Heart left ventricle (tissue), 16 donors: ENCODE measurements around the gene CSTB. TPM values are rescaled to one million over a fixed set of nuclear protein-coding genes. Genes with fewer than 3 reads are reported as not detected.
A peak's percentile ranks its signal among the peaks of the same experiment; 100 is the strongest.

Source experiments
- ATAC-seq, 4 donors: fragments of 200-7000 bp; cut with Tn5 transposase; one replicate each; pipeline ENCODE4 v1.9.1; 2020 to 2022; ENCODE audit warnings: moderate library complexity in 4 of 4, mild to moderate bottlenecking in 3 of 4, moderate number of reproducible peaks in 1 of 4
- DNase-seq, 5 donors: peaks; one replicate each; pipeline ENCODE4 v3.0.0-alpha.2; 2020
- H3K27ac ChIP-seq, 12 donors: fragments of 200-600 bp; sonication (generic) in 4 of 12; one replicate each; pipeline versions ENCODE4 v1.5.0 to v1.8.0; 2016 to 2022; ENCODE audit warnings: mild to moderate bottlenecking in 2 of 12
- H3K27me3 ChIP-seq, 9 donors: fragments of 200-600 bp; sonication (generic) in 2 of 9; one replicate each; pipeline versions ENCODE4 v1.5.1 to v1.8.0; 2016 to 2022; ENCODE audit warnings: mild to moderate bottlenecking in 3 of 9
- H3K36me3 ChIP-seq, 9 donors: fragments of 200-600 bp; sonication (generic) in 2 of 9; one replicate each; pipeline versions ENCODE4 v1.5.0 to v1.8.0; 2018 to 2022; ENCODE audit warnings: mild to moderate bottlenecking in 2 of 9
- H3K4me1 ChIP-seq, 12 donors: fragments of 200-600 bp; sonication (generic) in 4 of 12; one replicate each; pipeline versions ENCODE4 v1.5.0 to v1.8.0; 2016 to 2022; ENCODE audit warnings: mild to moderate bottlenecking in 3 of 12
- H3K4me3 ChIP-seq, 12 donors: fragments of 200-600 bp; sonication (generic) in 4 of 12; one replicate each; pipeline versions ENCODE4 v1.5.0 to v1.8.0; 2017 to 2022; ENCODE audit warnings: mild to moderate bottlenecking in 9 of 12, moderate library complexity in 4 of 12
- H3K9me3 ChIP-seq, 12 donors: fragments of 200-600 bp; sonication (generic) in 4 of 12; one replicate each; pipeline versions ENCODE4 v1.5.0 to v1.8.0; 2016 to 2022; ENCODE audit warnings: mild to moderate bottlenecking in 1 of 12
- POLR2A ChIP-seq, 2 donors: fragments of 450-650 bp; IDR thresholded peaks; one replicate each; pipeline ENCODE4 v1.6.1; 2017; ENCODE audit warnings: antibody characterized with exemption in 2 of 2, mild to moderate bottlenecking in 2 of 2, moderate library complexity in 2 of 2
- WGBS, 4 donors: extraction: QIAGEN DNeasy Blood & Tissue Kit in 2 of 4; methylation state at CpG; one replicate each; pipeline versions ENCODE4 v1.1.5 to v1.1.7; 2013 to 2018; 5-methylcytosine and 5-hydroxymethylcytosine counted together
- intact Hi-C, 10 donors: fragments of 100-400 bp; cut with DNase I; formaldehyde crosslinking; loops; one replicate each; pipeline versions ENCODE4 v1.11.1 to v1.14.2; 2022
- polyA plus RNA-seq, 2 donors: library from polyadenylated mRNA; stranded (reverse); fragments of 200-250 nt; gene quantifications; one replicate each; pipeline ENCODE4 v1.2.3, GENCODE V29; 2013
- total RNA-seq, 9 donors: library from RNA; depleted of rRNA in 2 of 9; stranded (reverse); fragments of >200 nt in 2 of 9; fragmentation: NEBNext Ultra II Directional in 3 of 9; extraction: Animal tissue kit (Norgen Biotek cat#: 25700) in 3 of 9; gene quantifications; one replicate each; pipeline versions ENCODE4 v1.1.0 to v1.2.4, GENCODE V29; 2016 to 2023
- TF ChIP-seq, protein P1 (sequence below), 12 donors: fragments of 200-600 bp; sonication (generic) in 4 of 12; IDR thresholded peaks; one replicate each; pipeline versions ENCODE4 v1.5.0 to v1.8.0; 2018 to 2022; ENCODE audit warnings: antibody characterized with exemption in 12 of 12, mild to moderate bottlenecking in 5 of 12
- donor health status: ischemic (EF 13 %, LVEDD 7.1; RV severe dilation, severe dysfunction).
- donor health status: healthy with polysubstance abuse.
- donor health status: DM: no; HTN: yes; CAD: no.
- donor health status: DM: no; HTN: no; CAD: no.
- donor health status: ischemic (EF 25% LVEDD 6.9; RV normal size, moderate dysfunction).
- donor health status: ischemic (EF 25% LVEDD 5.7; RV mildly dilated, moderate dysfunction).
- donor health status: healthy.
- donor health status: DM: yes; HTN: yes; CAD: no.
- donor health status: ischemic (EF 35%, LVEDD 5.7; RV mildly dilated, moderate dysfunction).
- donor health status: nonischemic (EF 11% LVEDD 7.7; RV severe dilation, severe dysfunction).
- donor health status: DM: yes; HTN: yes; CAD: no.
- donor health status: PGD.
- donor health status: ischemic (EF 29% LVEDD 5.4; RV normal size, mild dysfunction).
- donor health status: nonischemic (EF 23%, LVEDD 6.1; RV moderate dilation, normal function).

The CSTB gene
- total and polyA plus RNA-seq, 11 donors = 7.8 to 77.0 (median 36.1) TPM

GRCh38 chr21:43815107-43815613 is 39.1 kb upstream of the CSTB start:
- H3K9me3 ChIP-seq = peaks cover 0 to 9% (median 2%) of the 10 kb centered on the region in 12 donors
- intact Hi-C loops = loop anchor here in 3 of 10 donors (10.0 kb wide), 3 partner anchors 70 to 490 kb away; partner anchors contain the start of gene PFKL (in 1 of the 3)
- ATAC-seq (no peak), DNase-seq (peak in 2 of 5 donors; percentile 10 to 37)
- no peak overlapping the region for H3K27ac ChIP-seq
- TF ChIP-seq, protein P1, sequence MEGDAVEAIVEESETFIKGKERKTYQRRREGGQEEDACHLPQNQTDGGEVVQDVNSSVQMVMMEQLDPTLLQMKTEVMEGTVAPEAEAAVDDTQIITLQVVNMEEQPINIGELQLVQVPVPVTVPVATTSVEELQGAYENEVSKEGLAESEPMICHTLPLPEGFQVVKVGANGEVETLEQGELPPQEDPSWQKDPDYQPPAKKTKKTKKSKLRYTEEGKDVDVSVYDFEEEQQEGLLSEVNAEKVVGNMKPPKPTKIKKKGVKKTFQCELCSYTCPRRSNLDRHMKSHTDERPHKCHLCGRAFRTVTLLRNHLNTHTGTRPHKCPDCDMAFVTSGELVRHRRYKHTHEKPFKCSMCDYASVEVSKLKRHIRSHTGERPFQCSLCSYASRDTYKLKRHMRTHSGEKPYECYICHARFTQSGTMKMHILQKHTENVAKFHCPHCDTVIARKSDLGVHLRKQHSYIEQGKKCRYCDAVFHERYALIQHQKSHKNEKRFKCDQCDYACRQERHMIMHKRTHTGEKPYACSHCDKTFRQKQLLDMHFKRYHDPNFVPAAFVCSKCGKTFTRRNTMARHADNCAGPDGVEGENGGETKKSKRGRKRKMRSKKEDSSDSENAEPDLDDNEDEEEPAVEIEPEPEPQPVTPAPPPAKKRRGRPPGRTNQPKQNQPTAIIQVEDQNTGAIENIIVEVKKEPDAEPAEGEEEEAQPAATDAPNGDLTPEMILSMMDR (IDR thresholded peaks at IDR 0.05) = no peak
- TF ChIP-seq POLR2A (IDR thresholded peaks at IDR 0.05) = no peak
- H3K4me3 ChIP-seq = no peak overlapping the region
- H3K4me1 ChIP-seq = peaks cover 0 to 55% (median 8%) of the 10 kb centered on the region in 12 donors
- H3K36me3 ChIP-seq = no peaks in the 10 kb centered on the region
- H3K27me3 ChIP-seq = no peaks in the 10 kb centered on the region
- WGBS, 4 donors = 37 to 71% (median 50%) methylated on average over 9 to 20 of the region's 27 CpGs

- Histone ChIP-seq H3K4me1 (peaks cover 0 to 48% (median 8%) of the 10 kb centered on the region in 12 donors), H3K4me3 (no peak overlapping the region), H3K27ac (no peak overlapping the region), H3K27me3 (no peaks in the 10 kb centered on the region), H3K36me3 (no peaks in the 10 kb centered on the region), H3K9me3 (peaks cover 0 to 9% (median 2%) of the 10 kb centered on the region in 12 donors)
- peak in 2 of 5 donors; percentile 18 to 29 for DNase-seq
- intact Hi-C loops = loop anchor here in 3 of 10 donors (10.0 kb wide), 3 partner anchors 70 to 490 kb away; partner anchors contain the start of gene PFKL (in 1 of the 3)
- ATAC-seq = no peak
- TF ChIP-seq POLR2A (IDR thresholded peaks at IDR 0.05) = no peak
- TF ChIP-seq, protein P1 (IDR thresholded peaks at IDR 0.05) = no peak
- WGBS, 4 donors = 68 to 73% (median 70%) methylated on average over 26 to 28 of the region's 28 CpGs
Observed at GRCh38 chr21:43814215-43815106, 38.4 kb upstream of the CSTB start.

DNA sequence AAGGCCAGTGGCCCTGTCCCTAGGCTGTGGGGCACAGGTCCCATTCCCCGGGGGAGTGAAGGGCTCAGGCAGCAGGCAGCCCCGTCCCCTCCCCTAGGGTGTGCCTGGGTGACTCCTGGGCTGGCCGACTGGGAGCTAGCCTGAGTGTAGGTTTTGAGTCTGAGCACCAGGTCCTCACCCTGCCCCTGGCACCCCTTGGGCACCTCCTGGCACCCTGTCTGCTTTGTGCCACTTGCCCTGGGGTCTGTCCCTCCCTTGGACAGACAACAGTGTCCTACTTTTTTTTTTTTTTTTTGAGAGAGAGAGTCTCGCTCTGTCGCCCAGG is 37.5 kb upstream of the CSTB start:
- TF ChIP-seq, protein P1 (IDR thresholded peaks at IDR 0.05) = no peak
- intact Hi-C loops = loop anchor here in 3 of 10 donors (2.0 to 10.0 kb wide), 4 partner anchors 71 to 491 kb away; partner anchors contain the start of gene PFKL (in 1 of the 3)
- Histone ChIP-seq H3K4me1 (peaks cover 0 to 46% (median 8%) of the 10 kb centered on the region in 12 donors), H3K9me3 (peaks cover 0 to 4% (median 0%) of the 10 kb centered on the region in 12 donors), H3K27ac (no peak overlapping the region), H3K27me3 (no peaks in the 10 kb centered on the region), H3K36me3 (no peaks in the 10 kb centered on the region), H3K4me3 (no peak overlapping the region)
- peak in 2 of 5 donors; percentile 15 to 22 for DNase-seq
- 84 to 94% (median 90%) methylated on average over 5 of the region's 5 CpGs for WGBS, 4 donors
- ATAC-seq = no peak
